ENCODE data around the gene SRF.

DNA sequence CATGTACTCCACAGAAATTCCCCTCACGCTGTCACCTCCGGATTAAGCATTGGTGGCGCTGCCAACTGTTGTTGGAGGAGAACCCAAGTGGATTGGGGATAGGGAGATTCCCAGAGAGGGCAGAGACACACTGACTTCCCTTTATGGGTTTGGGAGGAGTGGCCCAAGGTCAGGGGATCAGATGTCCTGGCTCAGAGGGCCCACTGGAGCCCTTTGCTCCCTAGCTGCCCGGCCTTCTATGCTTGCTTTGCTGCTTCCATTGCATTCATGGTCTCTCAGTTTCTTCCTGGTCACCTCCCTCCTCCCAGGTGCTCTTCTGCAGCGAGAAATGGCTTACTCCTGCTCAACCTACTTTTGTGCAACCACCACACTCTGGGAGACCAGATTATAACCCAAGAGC is 25.3 kb downstream of the SRF start:
- TF ChIP-seq, protein P1, sequence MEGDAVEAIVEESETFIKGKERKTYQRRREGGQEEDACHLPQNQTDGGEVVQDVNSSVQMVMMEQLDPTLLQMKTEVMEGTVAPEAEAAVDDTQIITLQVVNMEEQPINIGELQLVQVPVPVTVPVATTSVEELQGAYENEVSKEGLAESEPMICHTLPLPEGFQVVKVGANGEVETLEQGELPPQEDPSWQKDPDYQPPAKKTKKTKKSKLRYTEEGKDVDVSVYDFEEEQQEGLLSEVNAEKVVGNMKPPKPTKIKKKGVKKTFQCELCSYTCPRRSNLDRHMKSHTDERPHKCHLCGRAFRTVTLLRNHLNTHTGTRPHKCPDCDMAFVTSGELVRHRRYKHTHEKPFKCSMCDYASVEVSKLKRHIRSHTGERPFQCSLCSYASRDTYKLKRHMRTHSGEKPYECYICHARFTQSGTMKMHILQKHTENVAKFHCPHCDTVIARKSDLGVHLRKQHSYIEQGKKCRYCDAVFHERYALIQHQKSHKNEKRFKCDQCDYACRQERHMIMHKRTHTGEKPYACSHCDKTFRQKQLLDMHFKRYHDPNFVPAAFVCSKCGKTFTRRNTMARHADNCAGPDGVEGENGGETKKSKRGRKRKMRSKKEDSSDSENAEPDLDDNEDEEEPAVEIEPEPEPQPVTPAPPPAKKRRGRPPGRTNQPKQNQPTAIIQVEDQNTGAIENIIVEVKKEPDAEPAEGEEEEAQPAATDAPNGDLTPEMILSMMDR (IDR thresholded peaks at IDR 0.05): no peak
- no peak for TF ChIP-seq POLR2A (IDR thresholded peaks at IDR 0.05)
